Endothelial cell of umbilical vein (primary cell): ENCODE measurements around the gene CDKL4. TPM values are rescaled to one million over a fixed set of nuclear protein-coding genes. Genes with fewer than 3 reads are reported as not detected.

Experiments
- BruUV-seq: library from RNA; stranded (reverse); fragments of 400-500 nt; replicated peaks from 2 replicates; lab custom pipeline; 2021; lab: Mats Ljungman, UMichigan
- CTCF ChIA-PET: fragments of 300-600, 350-600 bp; sonication (Branson Sonifier 250); formaldehyde crosslinking; loops from one replicate; lab custom pipeline; 2021; ENCODE audit warnings: antibody characterized with exemption, inconsistent platforms; lab: Charles Lee
- POLR2A ChIA-PET: fragments of 300-600, 350-600 bp; sonication (Branson Sonifier 250); formaldehyde crosslinking; loops from one replicate; lab custom pipeline; 2021; ENCODE audit warnings: antibody characterized with exemption, inconsistent platforms; lab: Charles Lee
- DNase-seq: peaks from one replicate; pipeline ENCODE4 v3.0.0-alpha.2; 2011; ENCODE audit warnings: low read depth, low spot score
- FAIRE-seq: peaks from 2 replicates; lab custom pipeline; 2011; peaks lifted over from hg19 to GRCh38; lab: Jason Lieb, UNC
- H2AFZ ChIP-seq: 2 replicates; pipeline ENCODE4 v1.6.0; 2012; ENCODE audit warnings: low read depth, low read length, control low read depth, inconsistent platforms
- H3K27ac ChIP-seq: 2 replicates; pipeline ENCODE4 v1.5.1; 2011; ENCODE audit warnings: low read depth, mild to moderate bottlenecking, control low read depth, low read length, moderate library complexity; ENCODE audit not compliant: insufficient read depth
- H3K27me3 ChIP-seq, 2 experiments: 2 replicates each; pipeline versions ENCODE4 v1.6.0 to v1.6.1; 2011; ENCODE audit warnings: low read length in 2 of 2, mixed read lengths in 1 of 2; ENCODE audit not compliant: control insufficient read depth in 2 of 2, insufficient read depth in 2 of 2
- H3K36me3 ChIP-seq, 2 experiments: 2 replicates in 1 of 2; 3 replicates in 1 of 2; pipeline ENCODE4 v1.5.1; 2011; ENCODE audit warnings: low read length in 2 of 2, mild to moderate bottlenecking in 1 of 2, moderate library complexity in 1 of 2; ENCODE audit not compliant: control insufficient read depth in 2 of 2, insufficient read depth in 2 of 2; ENCODE audit errors: extremely low read depth in 1 of 2
- H3K4me1 ChIP-seq: 3 replicates; pipeline ENCODE4 v1.5.1; 2011; ENCODE audit warnings: mild to moderate bottlenecking, low read length; ENCODE audit not compliant: control insufficient read depth, insufficient read depth; ENCODE audit errors: extremely low read depth
- H3K4me2 ChIP-seq: 2 replicates; pipeline ENCODE4 v1.6.1; 2011; ENCODE audit warnings: low read length, control low read depth, mixed read lengths; ENCODE audit not compliant: insufficient read depth
- H3K4me3 ChIP-seq, 3 experiments: fragments of 200-600 bp in 1 of 3; sonication (generic), shearing (Covaris generic) in 1 of 3; replicated peaks in 1 of 3; 2 replicates each; pipeline ENCODE4 v1.5.1; 2011 to 2016; ENCODE audit warnings: control low read depth in 3 of 3, low read length in 3 of 3, mild to moderate bottlenecking in 2 of 3, inconsistent platforms in 1 of 3, low read depth in 1 of 3, moderate library complexity in 1 of 3; ENCODE audit not compliant: insufficient read depth in 1 of 3
- H3K79me2 ChIP-seq: 2 replicates; pipeline ENCODE4 v1.6.0; 2012; ENCODE audit warnings: low read length, inconsistent platforms; ENCODE audit not compliant: control insufficient read depth, insufficient read depth
- H3K9ac ChIP-seq: replicated peaks from 2 replicates; pipeline ENCODE3; 2011; ENCODE audit warnings: low read length, control low read depth; ENCODE audit not compliant: insufficient read depth; ENCODE audit errors: extremely low read depth
- H3K9me1 ChIP-seq: replicated peaks from 3 replicates; pipeline ENCODE4 v1.6.0; 2011; ENCODE audit warnings: mild to moderate bottlenecking, low read length; ENCODE audit not compliant: control insufficient read depth, insufficient read depth; ENCODE audit errors: extremely low read depth
- H3K9me3 ChIP-seq: replicated peaks from 2 replicates; pipeline ENCODE4 v1.5.1; 2012; ENCODE audit warnings: low read length, inconsistent platforms; ENCODE audit not compliant: control insufficient read depth, insufficient read depth
- H4K20me1 ChIP-seq: replicated peaks from 2 replicates; pipeline ENCODE3; 2011; ENCODE audit warnings: mild to moderate bottlenecking, low read length; ENCODE audit not compliant: control insufficient read depth, insufficient read depth; ENCODE audit errors: extremely low read depth
- CTCF ChIP-seq, 2 donors: IDR thresholded peaks; 1 replicate in 1 of 2; 2 replicates in 1 of 2; pipeline ENCODE4 v1.5.1; 2011; ENCODE audit warnings: low read length in 2 of 2, mild to moderate bottlenecking in 2 of 2, moderate library complexity in 2 of 2, control low read depth in 1 of 2, inconsistent platforms in 1 of 2, low read depth in 1 of 2; ENCODE audit not compliant: insufficient read depth in 1 of 2; ENCODE audit errors: extremely low read depth in 1 of 2
- EZH2 ChIP-seq: IDR thresholded peaks from 2 replicates; pipeline ENCODE4 v1.6.1; 2012; ENCODE audit warnings: borderline replicate concordance, low read depth, mild to moderate bottlenecking, moderate library complexity, low read length, inconsistent platforms; ENCODE audit not compliant: severe bottlenecking
- FOS ChIP-seq: IDR thresholded peaks from 2 replicates; pipeline ENCODE4 v1.6.1; 2011; ENCODE audit warnings: mild to moderate bottlenecking, low read length, moderate library complexity, borderline replicate concordance; ENCODE audit not compliant: insufficient read depth
- GATA2 ChIP-seq: IDR thresholded peaks from 2 replicates; pipeline ENCODE4 v1.7.0; 2011; ENCODE audit warnings: low read depth, mild to moderate bottlenecking, moderate library complexity, mixed read lengths, low read length; ENCODE audit not compliant: insufficient read length, insufficient read depth
- JUN ChIP-seq: IDR thresholded peaks from 2 replicates; pipeline ENCODE4 v1.6.1; 2011; ENCODE audit warnings: borderline replicate concordance, low read depth; ENCODE audit not compliant: insufficient read length, insufficient read depth
- MAX ChIP-seq: IDR thresholded peaks from 2 replicates; pipeline ENCODE4 v1.6.1; 2011; ENCODE audit not compliant: insufficient read depth, insufficient read length
- MYC ChIP-seq: IDR thresholded peaks from one replicate; pipeline ENCODE4 v1.6.1; 2011; ENCODE audit warnings: mild to moderate bottlenecking, low read depth, low read length
- POLR2A ChIP-seq: IDR thresholded peaks from 2 replicates; pipeline ENCODE4 v1.6.1; 2012; ENCODE audit warnings: low read depth, mild to moderate bottlenecking, control low read depth, low read length
- POLR2AphosphoS5 ChIP-seq: IDR thresholded peaks from 2 replicates; pipeline ENCODE4 v1.6.1; 2012; ENCODE audit warnings: low read depth, mild to moderate bottlenecking, control low read depth, low read length, moderate library complexity; ENCODE audit not compliant: insufficient read depth
- dilution Hi-C: fragments of 300-500 bp; cut with MboI; formaldehyde crosslinking; loops from one replicate; pipeline ENCODE4 v1.15.0; 2019; ENCODE audit warnings: low sequenced_read_pairs; ENCODE audit not compliant: extremely low pct_ligation_motif_present
- intact Hi-C: fragments of 100-400 bp; cut with micrococcal nuclease; formaldehyde crosslinking; loops from one replicate; pipeline ENCODE4 v1.10.0; 2022
- polyA plus RNA-seq, 4 experiments: library from polyadenylated mRNA; depleted of rRNA in 3 of 4; stranded (reverse) in 3 of 4; unstranded in 1 of 4; fragments of >200 nt; gene quantifications; 2 replicates each; pipeline versions ENCODE4 v1.2.1 to v1.2.3, GENCODE V29; 2011 to 2012; ENCODE audit warnings: missing spikeins in 1 of 4
- total RNA-seq: library from RNA; stranded (reverse); gene quantifications from 2 replicates; pipeline ENCODE4 v1.2.3, GENCODE V29; 2021

CDKL4 gene
- total and polyA plus RNA-seq, 2 donors (not counting 3 experiments of a cell fraction or from before 2014, with no cell fraction given): 0.17 to 0.75 TPM

- CTCF ChIA-PET: interaction anchor here (1.1 to 5.5 kb wide), 3 partner anchors 156 to 278 kb away, joined by 3 to 232 read pairs (median 8); no protein-coding TSS in a partner anchor
- FAIRE-seq: no peak
These were observed 18.2 kb downstream of the CDKL4 start for GRCh38 chr2:39225567-39225966.

More at GRCh38 chr2:39225567-39225966, 18.2 kb downstream of the CDKL4 start:
- POLR2A ChIA-PET: no interaction called here
- H3K4me1 ChIP-seq: peaks cover 14% of the 10 kb centered on the region
- H3K27ac ChIP-seq: no peak overlapping the region
- H3K79me2 ChIP-seq: no peaks in the 10 kb centered on the region
- no peak overlapping the region for H3K4me3 ChIP-seq
- TF ChIP-seq POLR2A: no peak
- no peak for TF ChIP-seq FOS
- no peak for TF ChIP-seq CTCF (IDR thresholded peaks at IDR 0.05; ENCODE audit: extremely low read depth in 1 of 2, insufficient read depth in 1 of 2, low read depth in 1 of 2, low read length in 2 of 2)
- no peak for TF ChIP-seq EZH2
- no peak for TF ChIP-seq POLR2AphosphoS5
- TF ChIP-seq MAX: no peak
- no peak for TF ChIP-seq MYC
- TF ChIP-seq GATA2: no peak
- no peak for TF ChIP-seq JUN
- no peak overlapping the region for H2AFZ ChIP-seq
- no peak overlapping the region for H3K4me2 ChIP-seq
- no peaks in the 10 kb centered on the region for H3K9me3 ChIP-seq
- no peak overlapping the region for H3K9ac ChIP-seq
- no peaks in the 10 kb centered on the region for H4K20me1 ChIP-seq
- intact Hi-C loops (loop anchor here (5.0 kb wide), 1 partner anchor 263 kb away; no protein-coding TSS in a partner anchor), dilution Hi-C loops (loop anchor here (25.0 kb wide), 1 partner anchor 163 kb away; no protein-coding TSS in a partner anchor)
- no TSS peak for BruUV-seq
- H3K36me3 ChIP-seq: no peaks in the 10 kb centered on the region
- H3K9me1 ChIP-seq: no peaks in the 10 kb centered on the region
- H3K27me3 ChIP-seq: no peaks in the 10 kb centered on the region
- DNase-seq: no peak
